ENCODE measurements around the gene KCTD10.

KCTD10 gene, protein sequence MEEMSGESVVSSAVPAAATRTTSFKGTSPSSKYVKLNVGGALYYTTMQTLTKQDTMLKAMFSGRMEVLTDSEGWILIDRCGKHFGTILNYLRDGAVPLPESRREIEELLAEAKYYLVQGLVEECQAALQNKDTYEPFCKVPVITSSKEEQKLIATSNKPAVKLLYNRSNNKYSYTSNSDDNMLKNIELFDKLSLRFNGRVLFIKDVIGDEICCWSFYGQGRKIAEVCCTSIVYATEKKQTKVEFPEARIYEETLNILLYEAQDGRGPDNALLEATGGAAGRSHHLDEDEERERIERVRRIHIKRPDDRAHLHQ

DNA sequence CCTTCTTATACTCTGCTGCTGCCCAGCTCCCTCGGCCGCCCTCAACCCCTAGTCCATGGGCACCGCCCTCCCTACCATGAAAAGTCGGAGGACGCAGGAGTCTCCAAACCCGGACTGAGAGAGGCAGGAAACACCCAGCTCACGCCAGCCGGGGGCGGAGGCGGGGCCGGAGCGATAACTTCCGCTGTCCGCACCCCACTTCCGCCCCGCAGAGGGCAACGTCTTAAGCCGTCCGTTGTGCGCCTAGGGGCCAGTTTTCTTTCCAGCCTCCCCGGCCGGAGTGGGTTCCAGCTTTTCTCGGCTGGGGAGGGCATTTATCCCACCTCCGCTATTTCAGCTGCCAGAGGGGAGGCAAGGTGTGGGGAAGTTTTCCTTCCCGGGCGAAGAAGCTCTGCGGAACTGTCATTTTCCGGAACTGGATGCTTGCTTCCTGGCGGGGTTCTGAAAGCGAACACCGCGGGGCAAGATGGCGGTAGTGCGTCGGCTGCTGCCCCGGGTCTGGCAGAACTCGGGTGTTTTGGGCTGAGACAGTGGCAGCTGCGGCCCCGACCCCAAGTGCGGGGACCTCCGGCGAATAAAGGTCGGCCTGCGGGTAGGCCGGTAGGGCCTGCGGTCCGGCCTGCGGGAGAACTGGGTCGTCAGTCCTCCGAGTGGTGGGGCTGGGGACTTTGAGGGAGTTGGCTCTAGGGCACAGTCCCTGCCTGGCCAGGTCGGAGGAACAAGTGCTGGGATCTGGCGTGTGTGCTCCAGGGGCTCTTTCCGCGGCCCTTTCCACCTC, at the start of gene KCTD10, which contains the start of gene UBE3B:
Gene KCTD10, minus strand, starts transcription at position 116 of the 778 bp plus-strand sequence. Its CDS starts 38 bp downstream, at position 78.
Gene UBE3B, plus strand, starts transcription at position 450 of the 778 bp plus-strand sequence. CDS start 5,918 bp downstream, outside the sequence.
- FAIRE-seq, result no peak

DNA sequence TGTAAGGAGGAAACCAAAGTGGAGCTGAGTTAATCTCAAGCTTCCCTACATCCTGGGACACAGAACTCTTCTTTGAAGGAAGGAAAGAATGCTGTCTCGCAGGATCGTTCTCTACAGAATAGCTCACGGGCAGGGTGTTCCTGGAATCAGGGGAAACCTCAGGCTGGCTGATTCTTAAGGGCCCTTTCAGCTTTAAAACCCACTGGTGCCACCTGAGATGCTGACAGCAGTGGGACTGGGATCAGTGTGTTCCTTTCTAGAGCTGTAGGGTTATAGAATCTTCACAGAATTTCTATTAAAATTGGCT, 48.1 kb upstream of the KCTD10 start:
- no peak for FAIRE-seq

DNA sequence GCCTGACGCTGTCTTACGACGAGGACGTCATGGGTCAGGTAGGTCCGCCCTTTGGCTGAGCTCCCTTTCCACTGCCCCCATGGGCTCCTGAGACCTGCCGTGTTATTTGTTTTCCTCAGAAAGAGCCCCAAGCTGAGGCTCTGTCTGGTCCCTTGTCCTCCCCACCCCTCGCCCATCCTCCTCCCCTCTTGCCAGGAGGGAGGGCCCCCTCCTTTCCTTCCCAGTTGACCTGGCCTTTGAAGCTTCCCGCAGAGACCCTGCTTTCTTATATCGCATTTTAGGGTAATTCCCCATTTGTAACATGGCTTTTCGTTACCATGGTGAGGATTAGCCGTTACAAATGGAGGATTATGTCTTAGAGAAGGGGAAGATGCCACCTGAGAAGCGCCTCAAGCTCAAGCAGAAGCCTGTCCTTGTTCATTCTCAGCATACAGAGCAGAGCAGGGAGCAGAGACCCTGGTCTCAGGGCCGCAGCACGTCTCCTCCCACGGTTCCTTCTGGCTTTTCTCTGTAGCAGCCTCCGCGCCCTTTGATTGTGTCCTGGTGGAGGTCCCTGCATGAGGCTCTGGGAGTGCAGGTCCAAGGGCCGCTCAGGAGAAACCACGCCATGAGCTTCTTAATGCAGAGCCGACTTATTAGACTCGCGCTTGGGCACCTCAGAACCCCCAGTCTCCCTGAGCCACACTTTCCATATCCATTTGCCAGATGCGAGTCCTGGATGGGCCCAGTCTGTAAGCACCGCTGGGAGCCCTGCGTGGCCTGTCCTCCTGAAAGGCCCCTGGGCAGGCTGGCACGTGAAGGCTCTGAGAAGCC, 47.6 kb upstream of the KCTD10 start:
- FAIRE-seq, result no peak

DNA sequence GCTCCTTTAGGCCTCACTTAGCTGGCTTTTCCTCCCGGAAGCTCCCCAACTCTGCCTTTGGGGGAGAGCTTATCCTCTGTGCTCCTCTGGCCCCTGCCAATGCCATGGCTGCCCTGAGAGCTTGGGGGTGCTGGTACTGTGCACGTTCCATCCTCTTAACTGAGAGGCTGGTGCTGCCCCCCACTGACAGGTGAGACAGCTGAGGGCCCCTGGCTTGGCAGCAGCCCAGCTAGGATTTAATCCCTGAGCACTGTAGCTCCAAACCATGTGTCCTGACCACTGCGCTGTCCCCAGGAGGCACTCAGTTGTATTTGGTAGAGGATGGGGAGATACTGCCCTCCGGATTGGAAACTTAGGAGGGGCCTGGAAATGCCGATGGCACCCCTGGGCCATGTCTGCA, 46.4 kb upstream of the KCTD10 start:
- FAIRE-seq, result no peak

DNA sequence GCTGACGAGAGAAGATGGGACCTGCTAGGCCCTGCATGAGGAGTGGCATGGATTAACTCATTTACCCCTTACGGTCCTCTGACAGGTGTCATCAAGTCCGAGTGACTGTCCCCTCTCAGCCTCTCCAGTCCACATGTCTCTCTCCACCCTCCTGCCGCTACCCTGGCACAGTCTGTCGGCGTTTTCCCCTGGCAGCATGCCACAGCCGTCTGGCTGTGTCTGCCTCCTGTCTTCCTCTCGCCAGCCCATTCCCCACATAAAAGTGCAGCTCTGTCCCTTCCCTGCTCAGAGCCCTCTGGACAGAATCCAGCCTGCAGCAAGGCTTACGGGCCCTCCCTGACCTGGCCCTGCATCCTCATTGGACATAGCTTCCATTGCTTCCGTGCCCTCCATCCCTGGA, 46.0 kb upstream of the KCTD10 start:
- FAIRE-seq, result no peak

DNA sequence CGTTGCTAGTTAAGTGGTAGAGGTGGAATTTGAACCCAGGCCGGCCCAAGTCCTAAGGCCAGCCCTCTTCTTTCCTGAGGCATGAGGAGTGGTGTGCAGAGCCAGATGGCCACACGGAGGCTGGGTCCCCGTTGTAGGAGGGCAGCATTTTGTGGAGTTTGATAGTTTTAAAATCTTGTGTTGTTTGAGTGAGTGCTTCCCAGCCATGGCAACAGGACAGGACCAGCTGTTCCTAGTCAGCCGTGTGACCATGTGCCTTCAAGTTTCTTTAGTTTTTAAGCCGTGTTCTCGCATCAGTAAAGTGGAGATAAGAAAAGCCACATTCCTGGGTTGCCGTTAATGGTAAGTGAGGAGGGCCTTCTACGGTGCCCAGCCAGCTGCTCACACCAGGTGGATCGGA, 44.7 kb upstream of the KCTD10 start:
- FAIRE-seq, result no peak

DNA sequence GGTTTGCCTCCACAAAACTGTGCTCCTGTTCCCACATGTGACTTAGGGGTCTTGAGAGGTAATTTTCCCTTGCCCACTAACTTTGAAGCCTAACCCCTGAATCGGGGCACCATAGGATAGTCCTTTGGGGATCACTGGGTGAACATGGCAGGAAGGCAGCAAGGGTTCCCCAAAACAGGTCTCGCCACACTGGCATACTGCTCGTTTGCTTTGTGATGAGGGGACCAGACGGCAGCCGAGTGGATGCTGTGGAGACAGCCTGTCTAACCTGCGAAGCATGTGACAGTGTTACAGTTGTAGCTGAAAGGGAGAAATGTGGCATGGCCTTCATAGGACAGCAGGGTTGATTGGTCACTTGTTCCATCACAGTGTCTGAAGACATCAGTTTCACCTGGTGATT, 42.7 kb upstream of the KCTD10 start:
- no peak for FAIRE-seq

DNA sequence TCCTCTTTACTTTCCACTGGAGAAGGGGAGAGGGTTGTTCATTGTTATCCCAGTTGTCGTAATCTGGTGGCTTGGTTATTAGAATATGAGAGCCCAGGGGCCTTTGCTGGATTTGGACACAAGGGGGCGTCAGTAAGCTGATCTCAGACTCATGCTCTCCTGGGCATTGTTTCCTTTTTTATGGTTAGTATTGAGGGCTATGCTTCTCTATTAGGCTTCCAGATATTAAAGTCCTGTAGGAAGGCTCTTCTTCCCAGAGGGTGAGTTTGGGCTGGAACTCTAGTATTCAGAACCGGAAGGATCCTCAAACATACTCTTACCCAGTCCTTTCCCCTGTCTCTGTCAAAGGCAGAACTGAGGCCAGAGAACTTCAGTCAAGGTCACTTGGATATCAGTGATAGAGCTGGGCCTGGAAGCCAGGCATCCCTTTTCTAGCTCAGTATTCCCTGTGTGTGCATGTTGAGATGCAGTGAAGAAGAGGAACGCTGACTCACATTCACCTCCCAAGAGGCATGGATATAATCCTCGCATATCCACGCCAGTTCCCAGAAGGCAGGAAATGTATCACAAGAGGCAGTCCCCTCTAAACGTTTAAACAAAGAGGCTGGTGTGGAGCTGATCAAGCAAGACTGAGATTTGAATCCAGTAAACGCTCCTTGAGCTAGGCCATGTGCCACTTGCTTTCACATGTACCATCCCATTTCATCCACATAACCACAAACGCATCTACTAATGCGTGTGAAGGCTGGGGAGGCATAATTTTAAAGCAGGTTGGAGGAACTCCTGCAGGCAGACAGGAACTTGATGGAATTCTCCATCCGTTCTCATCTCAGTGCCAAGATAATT, 41.9 kb upstream of the KCTD10 start:
- peak; percentile 70 for FAIRE-seq

DNA sequence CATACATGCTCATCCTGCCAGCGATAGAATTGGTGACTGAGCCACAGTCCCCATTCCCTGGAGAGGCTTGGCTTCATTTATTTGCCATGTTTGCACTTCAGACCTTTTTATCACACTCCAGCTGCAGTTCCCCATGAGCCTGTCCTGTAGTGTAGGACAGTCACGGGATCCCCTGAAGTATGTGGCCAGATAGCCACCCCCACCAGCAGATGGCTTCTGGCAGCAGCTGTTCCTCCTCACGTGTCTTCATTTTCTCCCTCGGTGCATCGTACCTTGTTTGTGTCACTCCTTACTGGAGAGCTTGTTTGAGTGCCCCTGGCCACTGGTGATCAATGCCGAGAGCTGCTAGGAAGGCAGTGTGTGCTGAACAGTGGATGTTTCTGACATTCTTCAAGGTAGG, 40.5 kb upstream of the KCTD10 start:
- no peak for FAIRE-seq

DNA sequence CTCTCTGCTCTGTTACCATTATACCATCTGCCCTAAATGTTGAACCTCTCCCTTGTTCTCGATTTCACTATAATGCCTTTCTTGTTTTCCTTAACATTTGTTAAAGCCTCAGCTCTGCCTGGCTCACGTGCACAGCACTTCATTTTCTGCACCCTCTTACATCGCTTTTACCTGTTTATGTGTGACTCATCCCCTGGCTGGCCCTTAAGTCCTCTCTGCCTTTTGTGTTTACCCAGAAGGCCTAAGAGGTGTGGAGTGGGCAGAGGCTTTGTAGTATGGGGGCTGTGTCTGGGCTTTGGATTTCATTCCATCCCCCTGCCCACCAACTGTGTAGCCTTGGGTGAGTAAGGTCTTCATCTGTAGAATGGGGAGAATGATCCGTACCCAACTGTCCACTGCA, 36.9 kb upstream of the KCTD10 start:
- no peak for FAIRE-seq

DNA sequence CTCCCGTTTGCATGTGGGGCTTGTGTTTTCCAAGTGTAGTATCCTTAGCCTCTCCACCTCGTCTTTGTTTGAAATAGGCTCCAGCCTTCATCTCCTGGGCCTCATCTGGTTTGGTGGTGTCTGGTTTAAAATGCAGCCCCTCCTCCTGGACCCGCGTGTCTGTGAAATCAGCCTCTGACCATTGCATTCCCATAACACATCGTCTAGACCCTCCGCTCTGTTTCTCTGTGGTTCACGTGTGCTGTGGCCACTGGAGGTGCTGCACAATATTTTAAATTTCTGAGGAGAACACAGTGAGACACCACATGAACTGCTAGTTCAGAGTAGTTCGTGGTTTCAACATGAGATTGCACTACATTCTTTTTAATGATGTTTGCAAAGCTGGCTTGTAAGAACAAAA, 36.0 kb upstream of the KCTD10 start:
- FAIRE-seq, result no peak

DNA sequence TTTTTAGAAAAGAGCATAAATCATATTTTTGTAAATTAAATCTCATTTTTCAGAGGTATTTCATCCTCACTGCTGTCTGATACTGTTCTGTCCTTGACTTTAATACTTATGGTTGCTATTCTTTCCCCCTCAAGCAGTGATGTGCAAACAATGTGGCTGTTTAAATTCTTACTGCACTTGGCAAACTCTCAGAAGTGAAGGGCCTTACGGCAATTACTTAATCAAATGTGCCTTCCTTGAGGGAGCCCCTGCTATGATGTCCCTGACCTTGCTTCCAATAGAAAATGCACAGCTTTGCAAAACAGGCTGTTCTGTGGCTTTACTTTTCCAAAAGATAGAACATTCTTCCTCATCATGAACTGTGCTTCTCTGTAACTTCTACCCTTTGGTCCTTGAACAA, 35.5 kb upstream of the KCTD10 start:
- FAIRE-seq, result no peak

DNA sequence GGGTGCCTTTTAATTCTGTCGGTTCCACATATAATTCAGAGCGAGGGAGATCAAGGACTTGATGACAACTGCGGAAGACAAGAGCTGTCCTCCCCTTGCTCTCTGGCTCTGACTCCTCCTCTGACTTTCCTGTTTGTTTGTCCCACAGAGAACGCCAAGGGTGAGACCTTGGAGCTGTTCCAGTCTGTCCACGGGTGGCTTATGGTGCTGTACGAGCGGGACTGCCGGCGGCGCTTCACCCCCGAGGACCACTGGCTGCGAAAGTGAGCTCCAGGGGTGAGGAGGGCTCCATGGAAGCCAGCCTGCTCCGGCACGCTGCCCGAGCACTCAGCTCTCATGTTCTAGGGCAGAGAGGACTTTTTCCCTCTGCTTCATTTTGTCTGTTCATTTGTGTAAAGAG, 33.1 kb upstream of the KCTD10 start:
- FAIRE-seq, result no peak

DNA sequence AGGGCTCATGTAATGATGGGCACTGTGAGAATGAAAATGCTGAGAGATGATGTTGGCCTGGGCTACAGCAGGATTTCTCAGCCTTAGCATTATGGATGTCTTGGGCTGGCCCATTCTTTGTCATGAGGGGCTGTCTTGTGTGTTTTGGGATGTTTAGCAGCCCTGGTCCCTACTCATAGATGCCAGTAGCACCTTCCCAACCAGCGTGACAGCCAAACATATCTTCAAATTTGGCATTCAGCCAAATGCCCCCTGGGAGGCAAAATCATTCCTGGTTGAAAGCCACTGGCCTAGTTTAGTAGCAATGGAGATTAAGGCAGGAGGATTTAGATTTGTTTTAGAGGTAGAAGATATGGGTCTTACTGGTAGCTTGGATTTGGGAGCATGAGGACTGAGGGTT, 27.0 kb upstream of the KCTD10 start:
- no peak for FAIRE-seq

DNA sequence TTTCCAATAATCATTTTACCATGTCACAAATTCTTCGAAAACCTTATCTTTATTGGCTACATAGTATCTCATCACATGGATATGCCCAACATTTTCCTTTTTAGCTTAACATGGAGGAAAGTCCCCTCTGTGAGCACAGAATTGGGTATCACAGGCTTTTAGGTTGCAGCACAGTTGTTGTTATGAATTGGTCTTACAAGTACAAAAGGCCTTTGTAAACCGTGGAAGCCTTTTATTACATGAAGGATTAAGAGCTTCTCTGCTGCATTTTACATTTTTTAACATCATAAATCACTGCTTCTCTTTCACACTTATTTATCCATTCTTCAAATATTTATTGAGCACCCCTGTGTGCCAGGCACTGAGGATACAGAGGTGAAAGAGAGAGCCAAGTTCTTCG, 26.5 kb upstream of the KCTD10 start:
- FAIRE-seq, result no peak

DNA sequence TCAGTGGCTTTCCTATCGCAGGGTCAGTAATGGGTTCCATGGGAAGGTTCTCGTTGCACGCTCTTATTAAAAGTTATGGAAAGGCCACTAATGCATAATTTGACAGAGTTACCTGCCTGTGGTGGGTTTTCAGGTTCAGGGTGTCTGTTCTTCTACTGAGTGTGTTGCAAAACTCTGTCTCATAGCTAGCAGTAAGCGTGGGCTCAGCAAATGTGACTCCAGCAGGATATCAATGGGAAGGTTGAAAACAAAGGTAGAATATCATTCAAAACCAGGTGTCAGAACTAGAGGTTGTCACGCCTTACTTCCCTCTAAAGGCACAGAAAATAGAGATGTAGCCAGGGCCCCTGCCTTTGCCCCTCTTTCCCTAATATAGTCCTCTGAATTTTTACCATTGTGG, 25.2 kb upstream of the KCTD10 start:
- FAIRE-seq, result no peak

DNA sequence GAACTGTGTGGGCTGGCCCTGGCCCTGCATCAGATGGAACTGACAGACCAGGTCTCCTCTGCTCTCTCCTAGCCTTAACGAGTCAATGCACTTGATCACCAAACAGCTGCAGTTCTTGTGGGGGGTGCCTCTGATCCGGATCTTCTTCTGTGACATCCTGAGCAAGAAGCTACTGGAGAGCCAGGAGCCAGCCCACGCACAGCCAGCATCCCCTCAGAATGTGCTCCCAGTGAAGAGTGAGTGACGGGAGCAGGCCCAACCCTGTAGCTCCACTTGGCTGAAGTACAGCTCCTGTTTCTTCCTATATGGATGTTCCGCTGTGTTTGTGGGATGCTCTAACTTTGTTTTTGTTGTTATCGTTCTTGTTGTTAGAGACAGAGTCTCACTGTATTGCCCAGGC, 24.2 kb upstream of the KCTD10 start:
- FAIRE-seq, result no peak

DNA sequence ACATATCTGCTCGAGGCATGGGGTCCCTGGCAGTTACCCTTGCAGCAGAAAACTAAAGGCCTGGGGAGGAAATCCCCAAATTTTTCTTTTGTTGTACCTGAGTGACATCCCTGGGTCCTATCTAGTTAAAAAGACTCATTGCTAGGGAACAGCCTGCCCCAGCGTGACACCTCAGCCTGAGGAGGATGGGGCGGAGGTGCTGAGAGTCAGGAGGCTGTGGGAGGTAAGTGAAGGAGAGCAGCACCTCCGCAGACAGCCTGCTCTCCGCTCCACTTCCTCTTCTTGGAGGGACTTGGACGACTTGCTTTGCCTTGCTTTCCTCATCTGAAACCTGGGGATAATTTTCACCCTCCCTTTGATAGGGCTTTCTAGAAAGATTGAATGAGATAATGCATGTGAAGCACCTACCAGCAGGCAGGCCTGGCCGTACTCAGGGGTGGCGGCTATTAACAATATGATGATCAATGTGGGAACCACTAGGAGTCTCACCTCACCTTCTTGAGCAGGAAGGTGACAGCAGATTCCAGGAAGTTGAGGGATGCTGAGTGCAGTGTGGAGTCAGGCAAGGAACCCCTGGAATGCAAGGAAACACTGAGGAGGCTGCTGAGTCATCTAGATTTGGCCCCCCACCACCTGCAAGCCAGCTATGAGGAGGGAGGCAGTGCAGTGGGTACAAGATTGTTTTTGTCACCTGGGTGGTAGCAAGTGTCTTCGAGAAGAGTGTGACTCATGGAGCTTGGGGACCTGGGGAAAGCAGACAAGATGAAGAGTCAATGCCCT, 23.5 kb upstream of the KCTD10 start:
- FAIRE-seq, result no peak

DNA sequence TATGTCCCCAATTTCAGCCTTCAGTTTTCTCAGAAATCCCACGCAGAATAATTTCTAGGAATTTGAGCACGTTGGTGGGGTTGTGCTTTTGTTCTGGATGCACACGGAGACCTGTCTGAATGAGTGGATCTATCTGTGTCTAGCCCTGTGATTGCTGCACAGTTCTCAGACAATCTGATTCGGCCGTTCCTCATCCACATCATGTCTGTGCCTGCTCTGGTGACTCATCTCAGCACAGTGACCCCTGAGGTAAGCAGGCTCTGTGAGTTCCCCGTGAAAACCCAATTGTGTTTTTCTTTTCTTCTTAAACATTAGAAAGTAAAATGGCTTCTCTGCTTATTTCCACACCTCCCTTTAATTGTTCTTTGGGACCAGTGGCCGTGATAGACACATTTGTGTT, 20.6 kb upstream of the KCTD10 start:
- FAIRE-seq, result no peak

DNA sequence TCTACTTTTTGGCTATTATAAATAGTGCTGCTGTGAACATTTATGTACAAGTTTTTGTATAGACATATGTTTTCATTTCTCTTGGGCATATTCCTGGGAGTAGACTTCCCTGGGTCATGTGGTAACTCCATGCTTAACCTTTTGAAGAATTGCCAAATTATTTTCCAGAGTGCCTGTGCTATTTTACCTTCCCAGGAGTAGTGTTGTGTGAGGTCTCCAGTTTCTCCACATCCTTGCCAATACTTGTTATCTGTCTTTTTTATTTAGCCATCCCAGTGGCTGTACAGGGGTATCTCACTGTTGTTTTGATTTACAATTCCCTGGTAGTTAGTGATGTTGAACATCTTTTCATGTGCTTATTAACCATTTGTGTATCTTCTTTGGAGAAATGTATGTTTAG, 19.2 kb upstream of the KCTD10 start:
- FAIRE-seq, result no peak

DNA sequence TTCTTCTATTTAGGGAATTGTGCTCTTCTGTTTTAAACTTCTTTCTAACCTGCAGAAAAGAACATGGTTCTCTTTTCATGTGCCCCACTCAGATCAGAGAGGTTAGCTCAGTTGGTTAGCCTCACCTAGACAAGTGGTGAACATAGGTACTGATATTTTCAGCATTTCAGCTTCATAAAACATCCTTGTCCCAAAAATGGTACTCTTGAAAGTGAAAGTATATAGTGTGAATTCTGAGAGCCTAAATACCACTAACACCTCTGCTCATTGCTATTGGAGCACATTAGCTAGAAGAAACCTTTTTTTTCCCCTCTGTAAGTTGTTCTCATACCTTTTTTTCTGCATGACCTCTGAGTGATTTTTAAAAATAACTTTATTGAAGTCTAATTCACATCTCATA, 17.9 kb upstream of the KCTD10 start:
- no peak for FAIRE-seq

DNA sequence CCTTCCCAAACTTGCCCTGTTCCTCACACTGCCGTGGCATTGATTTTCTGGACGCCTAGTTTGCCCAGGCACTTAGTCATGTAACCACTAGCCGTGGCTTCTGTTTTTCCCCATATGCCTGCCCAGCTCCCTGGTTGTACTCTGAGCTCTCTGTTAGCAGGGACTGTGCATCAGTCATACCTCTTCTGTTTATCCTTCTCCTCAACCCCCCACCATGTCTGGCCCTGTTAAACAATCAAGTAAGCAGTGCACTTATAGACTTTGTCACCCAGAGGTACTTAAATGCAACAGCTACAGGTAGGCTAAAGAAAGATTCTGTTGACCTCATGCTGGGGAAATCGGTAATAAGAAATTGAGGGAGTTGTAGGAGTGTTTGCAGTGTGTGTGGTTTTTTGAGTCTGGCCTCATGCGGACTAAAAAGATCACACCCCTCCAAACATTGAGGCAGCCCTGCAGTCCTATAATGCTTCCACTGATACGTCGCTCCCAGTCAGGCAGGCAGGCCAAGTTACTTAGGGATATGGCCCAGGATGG, 17.3 kb upstream of the KCTD10 start:
- no peak for FAIRE-seq
